SK-MEL-5 (cell line): ENCODE results near the gene NINJ1. TPM values are rescaled to one million over a fixed set of nuclear protein-coding genes. Genes with fewer than 3 reads are reported as not detected.
"Not testable (repeated sequence)": the region's sequence is repeated elsewhere in the genome, so short reads cannot be mapped to it uniquely, and the experiment has no call there.

Source experiments
- DNase-seq: peaks from one replicate; pipeline ENCODE4 v3.0.0-alpha.2; 2016; ENCODE audit warnings: low read depth, low spot score
- in situ Hi-C: cut with HindIII; loops from 2 replicates; pipeline ENCODE4 v1.10.0; 2016; ENCODE audit warnings: low sequenced_read_pairs, high pct_unique_total_duplicates, low pct_unique_long_range_greater_than_20kb
- total RNA-seq: library from RNA; depleted of rRNA; stranded (reverse); fragments of >200 nt; shearing (Covaris generic); gene quantifications from 2 replicates; pipeline ENCODE4 v1.2.3, GENCODE V29; 2014

NINJ1 gene
- total RNA-seq, 1 experiment from 2014 or later, result 81.3 TPM

DNA sequence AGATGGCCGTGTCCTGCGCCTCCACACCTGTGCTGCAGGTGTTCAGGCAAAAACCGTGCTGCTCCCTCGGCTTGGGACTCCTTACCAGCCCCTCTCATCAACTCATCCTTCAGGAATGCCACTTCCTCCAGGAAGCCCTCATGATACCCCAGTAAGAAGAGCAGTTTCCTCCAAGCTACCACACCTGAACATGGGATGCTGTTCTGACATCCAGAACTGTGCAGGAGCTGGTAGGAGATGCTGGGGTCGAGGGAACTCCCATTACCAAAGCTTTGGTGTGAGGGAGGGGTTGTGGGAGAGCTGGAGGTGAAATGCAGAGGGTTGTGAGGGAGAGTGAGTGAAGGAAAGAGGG is 19.1 kb downstream of the NINJ1 start:
- DNase-seq, result no peak
- in situ Hi-C loops, result no loop called here

DNA sequence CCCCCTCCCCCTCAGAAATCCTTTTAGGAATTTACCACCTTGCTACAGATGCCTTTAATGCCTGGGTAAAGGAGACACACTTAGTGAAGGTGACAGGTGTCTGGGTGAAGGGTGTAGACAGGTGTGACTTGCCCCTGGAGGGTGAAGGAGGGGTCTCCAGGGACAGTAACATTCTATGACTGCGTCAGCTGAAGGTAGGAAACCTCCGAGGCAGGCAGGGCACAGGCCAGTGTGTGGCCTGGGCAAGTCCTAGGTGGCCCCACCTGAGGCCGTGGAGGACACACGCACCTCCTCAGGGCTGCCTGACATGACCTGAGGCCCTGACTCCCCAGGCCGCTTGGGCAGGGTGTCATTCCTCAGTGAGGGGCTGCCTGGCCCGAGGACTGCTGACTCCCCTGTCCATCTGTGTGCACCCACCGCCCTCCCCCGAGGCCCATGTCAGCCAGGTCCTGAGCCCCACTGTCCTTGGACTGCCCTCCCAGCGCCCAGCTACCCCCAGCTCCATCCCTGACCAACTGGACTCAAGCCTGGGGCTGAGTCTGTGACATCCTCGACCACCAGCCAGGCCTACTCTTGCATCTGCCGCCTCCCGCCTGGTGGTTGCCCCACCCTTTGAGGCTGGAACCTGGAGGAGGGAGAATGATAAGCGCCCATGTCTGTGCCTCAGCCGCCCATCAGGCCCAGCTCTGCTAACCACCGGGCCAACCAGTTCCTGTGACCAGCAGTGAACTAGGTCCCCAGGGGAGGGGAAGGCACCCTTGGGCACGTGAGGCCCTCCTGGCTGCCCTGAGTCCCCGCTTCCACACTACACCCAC is 19.7 kb downstream of the NINJ1 start:
- in situ Hi-C loops, result no loop called here
- no peak for DNase-seq

DNA sequence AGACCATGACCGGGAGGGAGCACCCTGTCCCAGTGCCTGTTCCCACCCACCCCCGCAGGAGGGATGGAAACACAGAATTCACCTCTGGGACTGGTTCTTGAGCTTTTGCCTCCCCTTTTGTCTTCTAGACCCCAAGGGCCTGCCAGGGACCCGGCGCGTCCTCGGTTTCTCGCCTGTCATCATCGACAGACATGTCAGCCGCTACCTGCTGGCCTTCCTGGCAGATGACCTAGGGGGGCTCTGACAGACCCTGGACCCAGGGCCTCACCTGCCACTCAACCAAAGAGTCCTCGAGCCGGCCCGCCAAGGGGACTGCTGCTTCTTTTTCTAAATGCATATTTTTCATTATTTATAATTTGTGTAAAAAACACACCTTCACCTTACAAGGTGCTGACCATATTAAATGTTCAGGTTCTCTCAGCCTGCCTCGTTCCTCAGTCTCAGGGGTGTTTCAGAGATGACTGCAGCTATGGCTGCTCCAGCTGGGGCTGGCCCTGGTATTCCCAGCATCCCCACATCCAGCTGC is 21.1 kb downstream of the NINJ1 start:
- DNase-seq, result no peak
- in situ Hi-C loops, result no loop called here

DNA sequence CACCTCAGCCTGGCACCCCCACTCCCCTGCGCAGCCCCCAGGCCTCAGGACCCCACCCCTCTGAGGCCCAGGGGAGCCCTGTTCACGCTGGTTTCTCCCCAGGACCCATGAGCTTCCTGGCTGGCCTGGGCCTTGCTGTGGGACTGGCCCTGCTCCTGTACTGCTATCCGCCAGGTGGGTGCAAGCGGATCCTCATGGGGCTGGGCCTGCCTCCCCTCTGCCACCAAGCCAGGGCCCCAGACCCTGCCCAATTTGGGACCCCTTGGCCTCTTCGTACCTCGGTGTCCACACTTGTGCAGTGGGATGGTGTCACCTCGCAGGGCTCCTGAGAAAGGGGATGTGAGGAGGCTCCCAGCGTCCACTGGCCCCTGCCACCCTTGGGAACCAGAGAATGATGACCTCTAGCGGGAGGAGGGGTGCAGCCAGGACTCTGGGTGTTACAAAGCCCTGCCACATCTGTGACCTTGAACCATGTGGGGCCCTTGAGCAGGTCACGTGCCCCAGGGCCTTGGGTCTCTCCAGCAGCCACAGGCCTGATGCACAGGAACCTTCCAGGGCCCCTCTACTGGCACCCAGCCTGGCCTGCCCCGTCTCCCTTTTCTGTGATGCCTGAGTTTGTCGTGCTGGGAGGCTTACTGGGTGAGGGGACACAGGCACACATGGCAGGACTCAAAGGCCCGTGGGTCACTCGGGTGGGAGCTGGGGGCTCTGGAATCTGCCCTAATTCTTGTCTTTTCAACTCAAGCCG is 21.8 kb downstream of the NINJ1 start:
- in situ Hi-C loops, result no loop called here
- DNase-seq, result no peak

DNA sequence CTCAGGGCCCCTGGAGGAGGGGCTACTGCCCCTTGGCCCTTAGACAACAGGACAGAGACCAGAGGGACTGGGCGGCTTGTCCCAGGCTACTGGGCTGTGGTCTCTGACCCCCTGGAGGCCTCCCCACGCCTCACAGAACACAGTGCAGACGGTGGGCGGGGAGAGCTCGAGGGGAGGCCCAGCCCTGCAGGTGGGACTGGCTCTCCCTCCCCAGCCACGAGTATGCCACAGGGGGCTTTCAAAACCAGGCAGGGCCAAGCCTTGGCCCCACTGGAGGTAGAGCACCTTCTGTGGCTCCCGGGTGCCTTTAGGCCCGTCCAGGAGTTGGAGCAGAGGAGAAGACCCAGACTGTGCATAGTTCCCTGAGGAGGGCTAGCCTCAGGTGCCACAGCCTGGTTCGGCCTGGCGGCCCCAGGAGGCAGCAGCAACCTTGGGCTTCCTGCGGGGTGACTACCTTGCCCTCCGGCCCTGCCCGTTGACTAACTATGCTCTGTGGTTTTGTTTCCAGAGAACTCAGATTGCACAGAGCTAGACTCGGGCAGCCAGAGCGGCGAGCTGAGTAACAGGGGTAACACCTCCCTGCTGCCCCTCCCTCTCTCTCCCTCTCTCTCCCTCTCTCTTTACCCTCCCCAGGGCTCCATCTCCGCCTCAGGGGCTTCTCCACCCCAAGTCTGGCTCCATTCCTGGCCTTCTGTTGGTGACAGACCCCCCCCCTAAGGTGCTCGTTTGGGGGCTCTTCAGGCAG is 22.5 kb downstream of the NINJ1 start:
- no peak for DNase-seq
- in situ Hi-C loops, result no loop called here

DNA sequence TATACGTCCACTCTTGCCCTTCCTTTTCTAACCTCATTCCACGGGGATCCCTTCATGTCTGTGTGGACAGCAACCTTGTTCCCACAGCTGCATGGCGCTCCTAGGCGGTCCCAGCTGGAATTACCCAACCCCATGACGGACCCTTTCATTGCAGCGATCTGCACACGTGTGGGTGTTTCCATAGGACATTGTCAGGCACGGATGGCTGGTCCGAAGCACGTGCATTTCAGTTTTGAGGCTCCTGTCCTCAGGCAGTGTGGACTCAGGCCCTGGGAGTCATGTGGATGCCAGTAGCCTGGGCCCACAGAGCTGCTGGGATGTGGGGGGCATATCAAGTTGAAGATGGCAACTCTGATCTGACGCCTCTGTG is 23.1 kb downstream of the NINJ1 start:
- DNase-seq, result no peak
- in situ Hi-C loops, result no loop called here

DNA sequence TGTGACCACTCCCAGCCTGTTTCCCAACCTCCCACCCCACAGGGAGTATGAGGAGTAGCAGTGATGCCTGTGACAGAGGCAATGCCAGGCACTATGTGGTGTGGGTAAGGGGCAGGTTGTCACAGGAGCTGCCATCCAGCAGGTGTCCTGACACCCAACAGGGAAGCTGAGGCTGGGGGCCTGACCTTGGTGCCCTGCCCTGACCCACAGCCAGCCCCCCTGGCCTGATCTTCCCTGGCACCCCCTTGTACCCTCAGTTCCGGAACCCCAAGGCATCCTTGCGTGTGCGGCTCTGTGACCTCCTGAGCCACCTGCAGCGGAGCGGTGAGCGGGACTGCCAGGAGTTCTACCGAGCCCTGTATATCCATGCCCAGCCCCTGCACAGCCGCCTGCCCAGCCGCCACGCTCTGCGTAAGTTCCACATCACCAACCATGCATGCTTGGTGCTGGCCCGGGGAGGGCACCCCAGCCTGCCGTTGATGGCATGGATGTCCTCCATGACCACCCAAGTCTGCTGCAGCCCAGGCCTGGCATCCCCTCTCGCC is 23.7 kb downstream of the NINJ1 start:
- in situ Hi-C loops, result no loop called here
- no peak for DNase-seq

DNA sequence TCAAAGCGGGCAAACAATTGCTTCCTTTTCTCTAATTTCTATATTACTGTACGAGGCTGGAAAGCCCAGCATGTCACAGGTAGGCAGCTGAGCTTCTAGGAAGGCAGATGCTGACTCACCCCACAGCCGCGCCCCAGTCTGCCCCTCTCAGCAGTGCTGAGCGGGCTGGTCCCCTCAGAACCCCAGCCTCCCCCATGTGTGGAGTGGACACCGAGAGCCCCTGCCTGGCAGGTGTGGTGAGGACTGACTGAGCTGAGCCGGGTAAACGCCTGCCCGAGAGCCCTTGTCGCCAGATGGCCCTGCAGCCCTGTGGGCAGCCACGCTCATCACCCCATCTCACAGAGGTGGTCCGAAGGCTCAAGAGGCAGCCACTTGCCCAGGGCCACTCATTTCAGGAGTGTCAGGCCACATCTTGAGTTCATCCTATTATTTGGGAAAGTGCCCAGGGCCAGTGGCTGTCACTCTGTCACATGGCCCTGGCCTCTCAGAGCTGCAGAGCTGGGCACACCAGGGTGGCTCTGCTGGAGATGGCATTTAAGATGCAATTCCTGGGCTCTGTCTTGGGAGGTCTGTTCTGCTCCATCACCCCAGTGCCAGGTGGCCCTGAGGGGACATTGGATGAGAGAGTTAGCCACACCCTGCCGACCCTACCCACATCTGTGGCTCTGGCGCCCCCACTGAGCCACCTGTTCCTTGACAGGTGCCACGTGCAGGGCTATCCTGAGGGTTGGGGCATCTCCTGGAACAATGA is 25.6 kb downstream of the NINJ1 start:
- no peak for DNase-seq
- in situ Hi-C loops, result no loop called here

DNA sequence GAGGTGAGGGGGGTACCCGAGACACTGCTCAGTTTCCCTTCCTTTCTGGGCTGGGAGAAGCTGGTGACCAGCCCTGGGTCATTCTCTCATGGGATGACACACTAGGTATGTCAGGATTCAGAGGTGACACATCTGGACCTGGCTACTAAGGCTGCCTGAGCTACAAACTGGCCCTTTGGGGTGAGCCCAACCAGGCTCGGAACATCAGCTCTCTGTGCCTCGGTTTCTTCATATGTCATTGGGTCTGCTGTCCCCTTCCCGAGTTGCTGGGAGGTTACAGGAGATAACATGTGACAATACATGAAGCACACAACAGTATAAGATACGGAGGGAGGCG is 26.3 kb downstream of the NINJ1 start:
- no peak for DNase-seq

DNA sequence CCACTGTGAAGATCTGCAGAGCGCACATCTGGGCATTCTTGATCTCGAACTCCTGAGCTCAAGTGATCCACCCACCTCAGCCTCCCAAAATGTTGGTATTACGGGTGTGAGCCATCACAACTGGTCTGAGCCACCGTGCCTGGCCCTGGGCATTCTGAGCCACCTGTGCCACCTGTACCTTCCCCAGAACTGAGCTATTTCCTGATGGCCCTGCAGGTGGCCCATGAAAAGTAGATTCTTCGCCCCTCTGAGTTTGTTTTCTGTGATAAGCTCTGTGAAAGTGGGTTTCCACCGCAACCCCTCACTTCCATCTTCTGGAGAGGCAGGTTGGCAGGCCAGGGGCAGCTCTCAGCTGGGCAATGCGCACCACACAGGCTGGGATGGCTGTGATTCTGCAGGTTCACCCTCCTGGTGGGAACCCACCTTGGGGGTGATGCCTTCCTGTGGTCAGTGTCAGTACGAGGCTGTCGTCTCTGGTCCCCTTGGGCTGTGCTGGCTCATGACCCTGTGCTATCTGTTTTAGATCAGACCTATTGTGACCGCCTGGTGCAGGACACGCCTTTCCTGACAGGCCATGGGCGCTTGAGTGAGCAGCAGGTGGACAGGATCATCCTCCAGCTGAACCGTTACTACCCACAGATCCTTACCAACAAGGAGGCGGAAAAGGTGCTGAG is 26.8 kb downstream of the NINJ1 start:
- no peak for DNase-seq
- in situ Hi-C loops, result no loop called here

More for the DNA sequence above, 26.3 kb downstream of the NINJ1 start:
- in situ Hi-C loops, result no loop called here

DNA sequence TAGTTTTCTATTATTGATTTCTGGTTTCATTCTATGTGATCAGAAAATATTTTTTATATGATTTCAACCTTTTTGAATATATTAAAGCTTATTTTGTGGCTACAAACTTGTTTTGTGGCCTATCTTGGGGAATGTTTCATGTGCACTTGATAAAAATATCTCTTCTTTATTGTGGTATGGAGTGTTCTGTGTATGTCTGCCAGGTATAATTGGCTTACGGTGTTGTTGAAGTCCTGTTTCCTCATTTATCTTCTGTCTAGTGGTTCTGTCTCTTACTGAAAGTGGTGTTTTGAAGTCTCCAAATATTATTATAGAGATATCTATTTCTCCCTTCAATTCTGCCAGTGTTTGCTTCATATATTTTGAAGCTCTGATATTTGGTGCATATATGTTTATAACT is 28.4 kb downstream of the NINJ1 start:
- in situ Hi-C loops, result no loop called here
- DNase-seq, result no peak

DNA sequence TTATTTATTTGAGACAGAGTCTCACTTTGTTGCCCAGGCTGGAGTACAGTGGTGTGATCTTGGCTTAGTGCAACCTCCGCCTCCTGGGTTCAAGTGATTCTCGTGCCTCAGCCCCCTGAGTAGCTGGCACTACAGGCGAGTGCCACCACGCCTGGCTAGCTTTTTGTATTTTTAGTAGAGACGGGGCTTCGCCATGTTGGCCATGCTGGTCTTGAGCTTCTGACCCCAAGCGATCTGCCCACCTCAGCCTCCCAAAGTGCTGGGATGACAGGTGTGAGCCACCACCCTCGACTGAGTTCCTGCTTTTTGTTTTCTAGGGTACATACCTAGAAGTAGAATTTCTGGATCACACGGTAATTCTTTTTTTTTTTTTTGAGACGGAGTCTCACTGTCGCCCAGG is 33.0 kb downstream of the NINJ1 start:
- in situ Hi-C loops, DNase-seq: not testable (repeated sequence)

DNA sequence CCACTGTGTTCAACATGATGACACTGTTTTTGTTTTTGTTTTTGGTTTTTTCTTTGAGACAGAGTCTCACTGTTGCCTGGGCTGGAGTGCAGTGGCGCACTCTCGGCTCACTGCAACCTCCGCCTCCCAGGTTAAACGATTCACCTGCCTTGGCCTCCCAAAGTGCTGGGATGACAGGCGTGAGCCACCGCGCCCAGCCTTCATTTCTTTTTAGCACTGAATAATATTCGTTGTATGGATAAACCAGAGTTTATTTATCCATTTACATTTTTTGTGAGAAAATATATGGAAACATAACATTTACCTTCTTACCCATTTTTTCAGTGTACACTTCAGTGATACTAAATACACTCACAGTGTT is 33.8 kb downstream of the NINJ1 start:
- in situ Hi-C loops, result no loop called here
- no peak for DNase-seq

DNA sequence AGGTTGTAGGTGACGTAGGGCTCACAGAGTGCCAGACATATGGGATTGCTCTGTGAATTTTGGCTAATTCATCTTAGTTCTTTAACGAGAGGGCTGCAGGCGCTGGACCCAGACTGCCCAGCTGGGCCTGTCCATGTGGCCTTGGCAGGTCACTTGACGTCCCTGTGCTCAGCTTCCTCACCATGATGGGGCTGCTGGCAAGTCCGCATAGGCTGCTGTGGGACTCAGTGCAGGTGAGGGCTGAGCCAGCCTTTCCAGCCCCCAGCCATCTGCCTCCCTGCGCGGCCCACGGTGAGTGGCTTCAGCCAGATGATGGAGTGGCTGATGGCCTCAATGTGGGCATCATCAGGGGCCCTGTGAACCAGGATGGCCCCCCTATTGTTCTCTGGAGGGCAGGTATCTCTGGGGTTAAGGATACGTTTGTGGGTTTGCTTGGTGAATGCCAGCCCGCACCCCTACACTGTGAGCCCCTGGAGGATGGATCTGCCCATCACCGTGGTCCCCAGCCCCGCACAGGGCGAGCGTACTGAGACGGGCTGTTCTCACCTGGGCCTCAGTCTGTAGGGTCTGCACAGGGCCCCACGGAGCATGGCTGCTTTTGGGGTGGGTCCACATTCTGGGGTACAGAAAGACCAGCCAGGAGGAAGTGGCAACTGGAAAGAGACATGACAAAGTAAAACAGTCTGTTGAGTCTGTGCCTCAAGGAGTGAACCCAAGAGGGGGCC is 34.3 kb downstream of the NINJ1 start:
- in situ Hi-C loops, result no loop called here

DNA sequence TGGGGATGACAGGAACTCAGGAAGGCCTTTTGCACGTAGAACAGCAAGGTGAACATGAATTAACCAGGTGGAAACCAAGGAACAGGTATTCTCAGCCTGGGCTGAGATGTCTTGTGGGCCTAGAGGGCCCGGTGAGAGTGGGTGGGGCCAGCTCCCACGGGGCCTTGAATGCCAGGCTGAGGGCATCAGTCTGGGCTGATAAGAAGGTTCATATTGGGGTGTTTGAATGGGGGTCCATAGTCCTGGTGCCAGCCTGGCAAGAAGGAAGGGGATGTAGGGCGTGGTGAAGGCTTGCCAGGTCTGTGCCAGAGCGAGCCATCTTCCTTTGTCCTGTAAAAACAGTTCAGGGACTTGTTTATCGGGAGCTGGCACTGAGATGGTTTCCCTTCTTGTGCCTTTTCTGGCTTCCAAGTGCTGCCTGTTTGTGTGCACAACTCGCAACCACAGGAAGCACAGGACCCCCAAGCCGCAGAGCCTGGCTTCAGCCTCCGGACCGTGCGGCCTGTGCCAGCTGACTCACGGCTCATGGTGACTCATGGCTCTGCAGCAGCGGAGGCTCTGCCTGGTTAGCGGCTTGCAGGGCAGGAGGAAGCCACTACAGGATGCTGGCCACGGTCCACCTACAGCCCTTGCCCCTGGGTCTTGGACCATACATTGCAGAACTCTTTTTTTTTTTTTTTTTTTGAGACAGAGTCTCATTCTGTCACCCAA is 35.7 kb downstream of the NINJ1 start:
- peak; percentile 75 for DNase-seq
- in situ Hi-C loops, result no loop called here

More for the DNA sequence above, 34.3 kb downstream of the NINJ1 start:
- no peak for DNase-seq
